Caco-2 (cell line): ENCODE data around the gene CCDC158. TPM values are rescaled to one million over a fixed set of nuclear protein-coding genes. Genes with fewer than 3 reads are reported as not detected.

Source experiments
- BruUV-seq: library from RNA; stranded (reverse); fragments of 400-500 nt; replicated peaks from 2 replicates; lab custom pipeline; 2021; lab: Mats Ljungman, UMichigan
- CTCF ChIA-PET: fragments of 300-600 bp; sonication (Branson Sonifier 250); formaldehyde crosslinking; loops from one replicate; lab custom pipeline; 2022; ENCODE audit warnings: antibody characterized with exemption; lab: Charles Lee
- POLR2A ChIA-PET: fragments of 300-600 bp; sonication (Branson Sonifier 250); formaldehyde crosslinking; loops from one replicate; lab custom pipeline; 2022; ENCODE audit warnings: antibody characterized with exemption; lab: Charles Lee
- DNase-seq, 2 experiments: peaks; one replicate each; pipeline versions ENCODE4 v3.0.0 to v3.0.0-alpha.2; 2020 to 2022
- H3K27me3 ChIP-seq: replicated peaks from 2 replicates; pipeline ENCODE4 v1.6.0; 2011; ENCODE audit warnings: low read length; ENCODE audit not compliant: control insufficient read depth, insufficient read depth
- H3K36me3 ChIP-seq: 2 replicates; pipeline ENCODE4 v1.5.1; 2011; ENCODE audit warnings: low read length; ENCODE audit not compliant: control insufficient read depth, insufficient read depth
- H3K4me1 ChIP-seq: fragments of 250-450 bp; sonication (Bioruptor Pico); 2 replicates; pipeline ENCODE4 v1.5.1; 2020; ENCODE audit warnings: mild to moderate bottlenecking
- H3K4me3 ChIP-seq: 2 replicates; pipeline ENCODE4 v1.5.1; 2011; ENCODE audit warnings: low read depth, mild to moderate bottlenecking, control low read depth, low read length
- H3K9me3 ChIP-seq: fragments of 250-450 bp; sonication (Bioruptor Pico); 2 replicates; pipeline ENCODE4 v1.5.1; 2020; ENCODE audit warnings: mild to moderate bottlenecking, moderate library complexity
- H3K27ac Mint-ChIP-seq: one replicate; pipeline ENCODE4 v1.8.0; 2022; ENCODE audit warnings: mixed read lengths; ENCODE audit not compliant: unreplicated experiment
- H3K27me3 Mint-ChIP-seq: one replicate; pipeline ENCODE4 v1.8.0; 2022; ENCODE audit warnings: mixed read lengths; ENCODE audit not compliant: insufficient read depth, unreplicated experiment
- H3K36me3 Mint-ChIP-seq: one replicate; pipeline ENCODE4 v1.8.0; 2022; ENCODE audit warnings: mild to moderate bottlenecking, mixed read lengths; ENCODE audit not compliant: insufficient read depth, unreplicated experiment
- H3K4me1 Mint-ChIP-seq: one replicate; pipeline ENCODE4 v1.8.0; 2022; ENCODE audit warnings: low read depth, mixed read lengths; ENCODE audit not compliant: unreplicated experiment
- H3K4me3 Mint-ChIP-seq: one replicate; pipeline ENCODE4 v1.8.0; 2022; ENCODE audit warnings: mild to moderate bottlenecking, moderate library complexity, mixed read lengths; ENCODE audit not compliant: unreplicated experiment
- H3K9me3 Mint-ChIP-seq: one replicate; pipeline ENCODE4 v1.8.0; 2022; ENCODE audit warnings: mixed read lengths; ENCODE audit not compliant: unreplicated experiment
- CTCF ChIP-seq, 2 experiments: fragments of 200-600 bp in 1 of 2; IDR thresholded peaks; 1 replicate in 1 of 2; 2 replicates in 1 of 2; pipeline versions ENCODE4 v1.5.1 to v1.8.0; 2011 to 2022; ENCODE audit warnings: antibody characterized with exemption in 1 of 2, control low read depth in 1 of 2, inconsistent platforms in 1 of 2, low read depth in 1 of 2, low read length in 1 of 2, mild to moderate bottlenecking in 1 of 2, moderate library complexity in 1 of 2; ENCODE audit not compliant: insufficient read depth in 1 of 2, severe bottlenecking in 1 of 2, unreplicated experiment in 1 of 2
- intact Hi-C: fragments of 100-400 bp; cut with micrococcal nuclease; formaldehyde crosslinking; loops from one replicate; pipeline ENCODE4 v1.10.0; 2022; ENCODE audit not compliant: unreplicated experiment
- total RNA-seq: library from RNA; stranded (reverse); gene quantifications from 2 replicates; pipeline ENCODE4 v1.2.3, GENCODE V29; 2022

The CCDC158 gene
- total RNA-seq, 1 experiment from 2014 or later = 0.39 TPM

GRCh38 chr4:76435528-76436319 is 14.8 kb upstream of the CCDC158 start:
- no peaks in the 10 kb centered on the region for H3K4me1 ChIP-seq
- Mint-ChIP-seq H3K4me1 (no peaks in the 10 kb centered on the region), H3K4me3 (no peak overlapping the region), H3K9me3 (no peaks in the 10 kb centered on the region), H3K27ac (no peak overlapping the region), H3K27me3 (peaks cover 6% of the 10 kb centered on the region), H3K36me3 (no peaks in the 10 kb centered on the region)
- DNase-seq = no peak
- no TSS peak for BruUV-seq
- intact Hi-C loops = no loop called here
- POLR2A ChIA-PET = no interaction called here
- CTCF ChIA-PET = no interaction called here
- H3K27me3 ChIP-seq = no peaks in the 10 kb centered on the region
- no peak overlapping the region for H3K4me3 ChIP-seq
- no peaks in the 10 kb centered on the region; the same call in 1 of the 2 replicates for H3K9me3 ChIP-seq
- TF ChIP-seq CTCF (IDR thresholded peaks at IDR 0.05; ENCODE audit: insufficient read depth in 1 of 2, low read depth in 1 of 2, low read length in 1 of 2, severe bottlenecking in 1 of 2, unreplicated experiment in 1 of 2) = no peak
- no peaks in the 10 kb centered on the region for H3K36me3 ChIP-seq

DNA sequence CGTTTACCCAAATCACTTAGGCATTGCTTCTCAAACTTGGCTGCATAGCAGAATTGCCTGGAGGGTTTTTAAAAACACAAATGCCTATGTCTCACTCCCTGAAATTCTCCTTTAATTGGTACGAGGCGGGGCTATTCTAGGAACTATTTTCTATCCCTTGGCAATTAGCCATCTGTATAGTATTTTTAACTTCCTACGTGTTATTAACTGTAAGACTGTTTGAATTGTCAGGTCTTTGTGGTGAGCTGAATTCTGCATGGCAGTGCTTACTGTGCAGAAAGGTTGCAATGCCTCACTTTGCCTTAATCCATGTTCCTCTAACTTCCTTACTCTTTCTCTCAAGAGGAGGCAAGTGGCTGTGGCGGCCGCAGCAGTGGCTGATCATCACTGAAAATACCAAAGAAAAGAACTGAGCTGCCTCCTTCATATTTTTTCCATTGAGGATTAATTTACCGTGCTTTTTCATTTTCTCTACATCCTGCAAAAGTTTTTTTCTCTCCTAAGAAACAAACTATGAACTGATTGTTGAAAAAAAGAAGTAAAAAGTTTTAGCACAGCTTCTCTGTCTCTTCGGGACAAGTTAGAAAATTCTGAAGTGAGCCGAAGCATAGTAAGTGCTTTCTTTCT is 14.1 kb upstream of the CCDC158 start, which contains the start of gene SHROOM3:
Gene SHROOM3, plus strand, starts transcription at position 329 of the 627 bp plus-strand sequence. CDS start 824 bp downstream, outside the sequence.
- intact Hi-C loops = loop anchor here (5.0 kb wide), 1 partner anchor 312 kb away; no protein-coding TSS in a partner anchor
- Histone ChIP-seq H3K9me3 (no peaks in the 10 kb centered on the region; the same call in 1 of the 2 replicates), H3K4me3 (no peak within 1 kb of the TSS)

More for the DNA sequence above, 14.1 kb upstream of the CCDC158 start, which contains the start of gene SHROOM3:
- no peaks in the 10 kb centered on the region for H3K36me3 ChIP-seq
- ChIA-PET POLR2A (no interaction called here), CTCF (no interaction called here)
- Mint-ChIP-seq H3K27me3 (peaks cover 6% of the 10 kb centered on the region), H3K9me3 (no peaks in the 10 kb centered on the region), H3K36me3 (no peaks in the 10 kb centered on the region), H3K4me3 (no peak within 1 kb of the TSS), H3K4me1 (no peaks in the 10 kb centered on the region), H3K27ac (no peak within 1 kb of the TSS)
- H3K4me1 ChIP-seq = no peaks in the 10 kb centered on the region
- no peak for DNase-seq
- TF ChIP-seq CTCF (IDR thresholded peaks at IDR 0.05; ENCODE audit: insufficient read depth in 1 of 2, low read depth in 1 of 2, low read length in 1 of 2, severe bottlenecking in 1 of 2, unreplicated experiment in 1 of 2) = no peak
- no peaks in the 10 kb centered on the region for H3K27me3 ChIP-seq
- BruUV-seq = no TSS peak
